Breast epithelium (tissue), 3 donors: Measurements from ENCODE around the gene GADD45G.

Experiments used
- CTCF ChIP-seq, 3 donors: fragments of 450-650 bp; IDR thresholded peaks; one replicate each; pipeline ENCODE4 v1.5.1; 2016 to 2017; ENCODE audit warnings: antibody characterized with exemption in 3 of 3, mild to moderate bottlenecking in 3 of 3, moderate library complexity in 3 of 3
- POLR2A ChIP-seq: fragments of 450-650 bp; IDR thresholded peaks from one replicate; pipeline ENCODE4 v1.6.1; 2016; ENCODE audit warnings: antibody characterized with exemption, mild to moderate bottlenecking, moderate library complexity
- POLR2AphosphoS5 ChIP-seq, 3 donors: sonication (generic); formaldehyde crosslinking; IDR thresholded peaks; one replicate each; pipeline ENCODE4 v1.6.1; 2017; ENCODE audit warnings: antibody characterized with exemption in 3 of 3

GRCh38 chr9:89616411-89616810 lies 11.6 kb downstream of the GADD45G start:
- TF ChIP-seq CTCF (IDR thresholded peaks at IDR 0.05) (no peak), POLR2A (no peak), POLR2AphosphoS5 (IDR thresholded peaks at IDR 0.05) (no peak)
